Stimulated activated CD4-positive, alpha-beta T cell treated with anti-CD3 and anti-CD28 coated beads, Interleukin-4, amount 100 ng/mL, for 48 hours (primary cell): ENCODE measurements around the gene KRT8.
A peak's percentile ranks its signal among the peaks of the same experiment; 100 is the strongest.

ENCODE experiments used
- DNase-seq, 2 donors: peaks; one replicate each; pipeline ENCODE4 v3.0.0-alpha.2; 2020; ENCODE audit warnings: low read depth in 2 of 2

KRT8 gene

DNA sequence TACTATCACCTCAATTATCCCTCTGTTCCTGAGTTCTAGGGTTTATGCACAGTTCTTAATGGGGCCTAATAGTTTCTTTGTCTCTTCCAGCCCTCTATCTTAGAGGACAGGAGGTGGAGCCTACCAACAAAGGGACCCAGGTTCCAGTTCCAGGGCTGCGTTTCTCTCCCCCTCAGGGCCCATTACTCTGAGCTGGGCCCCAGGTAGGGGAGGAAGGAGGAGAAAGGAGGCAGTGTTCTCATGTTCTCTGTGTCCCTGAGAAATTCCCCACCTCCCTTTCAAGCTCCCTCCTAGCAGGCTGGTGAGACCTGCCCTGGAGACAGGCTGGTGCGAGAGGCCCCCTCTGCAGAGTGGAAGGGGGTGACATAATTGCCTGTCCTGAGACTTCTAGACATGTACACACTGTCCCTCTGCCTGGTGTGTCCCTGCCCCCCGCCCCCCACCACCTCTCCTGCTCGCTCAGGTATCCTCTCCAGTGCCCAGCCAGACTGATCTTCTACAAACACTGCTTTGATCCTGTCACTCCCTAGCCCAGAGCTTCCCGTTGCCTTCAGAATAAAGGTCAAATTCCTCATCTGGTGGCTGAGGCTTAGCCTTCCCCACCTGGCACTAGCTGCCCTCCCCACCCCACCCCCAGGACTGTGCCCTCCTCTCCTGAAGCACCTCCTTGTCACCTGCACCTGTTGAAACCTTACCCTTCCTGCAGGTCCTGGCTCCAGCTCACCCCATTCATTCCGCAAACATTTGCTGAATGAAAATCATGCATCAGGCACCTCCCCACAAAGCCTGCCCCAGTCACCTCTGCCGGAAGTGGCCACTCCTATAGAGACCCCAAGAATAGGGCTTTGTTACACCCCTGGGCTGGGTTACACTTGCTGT is 21.1 kb upstream of the KRT8 start:
- DNase-seq, result no peak

DNA sequence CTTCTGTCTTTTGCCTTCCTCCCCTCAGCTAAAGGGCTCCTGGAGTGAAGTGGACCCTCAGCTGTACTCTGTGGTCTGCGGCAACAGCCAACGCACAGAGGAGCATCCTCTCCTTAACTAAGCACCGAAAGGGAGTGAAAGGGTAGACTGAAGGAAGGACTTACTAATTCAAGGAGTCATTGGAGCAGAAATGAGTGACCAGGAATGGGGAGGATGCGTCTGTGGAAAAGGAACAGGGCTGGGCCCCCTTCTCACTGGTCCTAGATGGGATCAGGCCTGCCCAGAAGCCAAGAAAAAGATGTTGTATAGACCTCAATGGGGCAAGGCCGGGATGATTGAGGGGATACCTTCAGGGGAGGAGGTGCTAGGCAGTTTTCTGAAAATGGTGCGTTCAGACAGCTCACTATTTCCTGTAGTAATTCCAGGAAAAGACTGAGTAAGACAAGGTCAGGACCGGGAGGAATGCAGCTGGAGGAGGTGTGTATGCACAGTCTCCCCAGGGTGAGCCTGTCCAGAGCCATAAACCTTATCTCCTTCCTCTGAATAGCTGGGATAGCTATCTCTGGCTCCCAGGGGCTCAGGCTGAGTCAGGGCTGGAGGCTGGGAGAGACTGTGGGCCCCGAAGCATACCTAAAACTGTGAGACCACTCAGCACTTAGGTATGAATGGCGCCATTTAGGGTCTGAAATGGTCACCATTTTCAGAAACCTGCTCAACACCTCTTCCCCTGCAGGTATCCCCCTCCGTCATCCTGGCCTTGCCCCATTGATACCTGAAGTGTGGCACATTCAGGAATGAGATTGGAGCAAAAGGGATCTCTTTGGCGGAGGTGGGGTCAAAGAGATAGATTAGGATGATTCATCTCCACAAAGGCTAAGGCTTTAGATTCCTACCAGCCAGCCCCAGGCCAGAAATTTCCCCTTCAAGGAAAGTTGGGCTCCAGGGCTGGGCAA is 20.2 kb upstream of the KRT8 start:
- DNase-seq, result no peak

DNA sequence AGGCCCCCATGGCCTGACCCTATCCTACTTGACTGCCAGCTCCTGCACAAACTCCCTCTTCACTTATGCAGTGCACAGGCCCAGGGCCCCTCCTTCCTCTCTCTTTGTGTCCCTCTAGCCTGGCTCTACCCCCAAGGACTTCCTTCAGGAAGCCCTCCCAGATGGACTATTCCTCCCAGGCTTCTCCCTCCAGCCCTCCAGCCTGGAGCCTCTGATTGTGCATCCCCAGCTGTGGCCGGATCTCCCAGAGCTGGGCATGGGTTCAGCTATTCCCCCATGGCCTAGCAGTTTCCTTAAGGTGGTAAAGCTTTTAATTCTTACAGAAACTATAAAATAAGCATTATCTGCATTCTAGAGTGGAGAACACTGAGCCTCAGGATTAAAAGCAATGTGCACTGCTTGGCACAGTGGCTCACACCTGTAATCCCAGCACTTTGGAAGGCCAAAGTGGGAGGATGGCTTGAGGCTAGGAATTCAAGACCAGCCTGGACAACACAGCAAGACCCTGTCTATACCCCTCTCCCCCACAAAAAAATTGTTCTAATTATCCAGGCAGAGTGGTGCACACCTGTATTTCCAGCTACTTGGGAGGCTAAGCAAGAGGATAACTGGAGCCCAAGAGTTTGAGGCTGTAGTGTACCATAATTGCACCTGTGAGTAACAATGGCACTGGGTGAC is 16.8 kb upstream of the KRT8 start:
- DNase-seq, result no peak

DNA sequence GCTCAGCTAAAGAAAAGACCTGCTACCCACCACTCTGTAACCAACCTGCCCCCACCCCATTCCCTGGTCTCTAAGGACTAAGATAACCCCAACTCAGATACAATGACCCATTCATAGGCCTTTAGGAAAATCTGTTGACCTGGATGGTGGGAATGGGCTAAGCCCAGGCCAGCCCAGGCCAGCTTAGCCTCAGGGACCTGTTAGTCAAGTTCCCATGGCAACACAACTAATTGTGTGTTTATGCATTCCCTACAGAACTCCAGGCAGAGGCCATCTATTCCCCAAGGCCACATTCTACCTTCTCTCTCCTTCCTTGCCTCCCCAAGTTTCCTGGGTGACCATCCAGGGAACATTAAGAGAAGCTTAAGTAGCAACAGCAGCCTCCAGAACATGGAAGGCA is 16.1 kb upstream of the KRT8 start:
- no peak for DNase-seq

DNA sequence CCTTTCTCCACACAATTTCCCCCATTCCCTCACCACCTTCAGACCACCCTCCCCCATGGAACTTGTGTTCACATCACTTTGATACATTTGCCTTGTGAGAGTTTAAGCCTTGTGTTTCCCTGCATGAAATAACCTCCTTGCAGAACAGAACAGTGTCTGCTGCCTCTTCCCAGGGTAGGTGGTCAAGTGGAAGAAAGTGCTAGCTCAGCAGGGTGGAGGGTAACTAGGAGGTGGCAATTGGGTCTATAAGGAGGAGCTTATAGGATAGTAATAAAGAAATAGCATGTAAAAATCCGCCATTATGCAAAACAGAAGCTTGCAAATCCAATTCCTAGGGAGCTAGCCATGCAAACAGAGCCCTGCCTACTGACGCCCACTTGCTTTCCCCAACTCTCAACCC is 13.9 kb upstream of the KRT8 start:
- no peak for DNase-seq

DNA sequence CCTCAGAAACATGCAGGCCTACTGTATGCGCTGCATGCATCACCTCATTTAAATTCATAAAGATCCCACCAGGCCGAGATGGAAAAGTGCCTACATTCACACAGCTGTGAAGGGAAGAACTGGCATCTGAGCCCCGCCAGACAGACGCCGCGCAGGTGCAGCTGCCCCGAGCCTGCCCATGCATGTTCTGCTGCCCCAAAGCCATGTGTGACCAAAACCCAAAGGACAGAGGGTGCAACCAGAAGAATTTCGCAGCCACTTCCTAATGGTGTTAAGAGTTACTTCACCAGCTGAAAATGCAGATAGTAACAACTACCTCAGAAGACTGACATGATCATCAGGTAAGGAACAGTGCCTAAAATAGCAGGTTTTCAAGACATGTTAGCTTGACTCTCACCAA is 13.5 kb upstream of the KRT8 start:
- no peak for DNase-seq

DNA sequence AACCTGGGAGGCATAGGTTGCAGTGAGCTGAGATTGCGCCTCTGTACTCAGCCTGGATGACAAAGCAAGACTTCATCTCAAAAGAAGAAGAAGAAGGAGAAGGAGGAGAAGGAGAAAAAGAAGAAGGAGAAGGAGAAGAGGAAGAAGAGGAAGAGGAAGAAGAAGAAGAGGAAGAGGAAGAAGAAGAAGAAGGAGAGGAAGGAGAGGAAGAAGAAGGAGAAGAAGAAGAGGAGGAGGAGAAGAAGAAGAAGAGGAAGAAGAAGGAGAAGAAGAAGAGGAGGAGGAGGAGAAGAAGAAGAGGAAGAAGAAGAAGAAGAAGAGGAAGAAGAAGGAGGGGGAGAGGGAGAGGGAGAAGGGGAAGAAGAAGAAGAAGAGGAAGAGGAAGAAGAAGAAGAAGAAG is 12.9 kb upstream of the KRT8 start:
- DNase-seq, result no peak

DNA sequence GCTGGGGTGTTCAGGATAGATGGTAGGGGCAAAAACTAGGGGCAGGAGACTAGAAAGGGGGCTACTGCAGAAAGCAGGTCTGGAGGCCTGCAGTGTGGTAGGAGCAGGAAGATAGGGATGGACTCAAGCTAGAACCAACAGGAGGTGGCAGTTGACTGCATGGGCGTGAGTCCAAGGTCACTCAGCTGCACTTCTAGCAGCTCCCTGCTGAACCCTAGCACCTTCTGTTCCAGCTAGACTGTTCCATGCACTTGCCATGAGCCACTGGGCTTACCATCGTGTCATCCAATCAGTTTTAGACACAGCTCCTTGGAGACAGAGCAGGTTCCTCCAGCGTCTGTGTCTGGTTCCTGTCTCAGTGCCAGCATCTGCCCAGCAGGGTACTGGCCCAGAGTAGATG is 11.3 kb upstream of the KRT8 start:
- DNase-seq, result no peak

DNA sequence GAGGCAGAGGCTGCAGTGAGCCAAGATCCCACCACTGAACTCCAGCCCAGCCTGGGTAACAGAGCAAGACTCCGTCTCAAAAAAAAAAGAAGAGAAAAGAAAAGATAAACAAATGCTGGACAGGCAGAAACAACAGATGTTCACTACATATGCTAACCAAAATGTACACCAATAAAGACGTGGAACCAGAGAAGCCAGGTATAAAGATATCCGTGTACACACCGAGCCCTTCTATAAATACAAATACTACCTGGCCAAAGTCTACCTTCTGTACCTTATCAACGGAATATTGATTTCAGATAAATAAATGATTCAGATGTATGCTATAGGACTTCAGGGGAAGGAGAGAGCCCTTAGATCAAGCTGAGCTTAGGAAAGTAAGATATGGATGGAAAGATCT is 10.8 kb upstream of the KRT8 start:
- DNase-seq, result no peak

DNA sequence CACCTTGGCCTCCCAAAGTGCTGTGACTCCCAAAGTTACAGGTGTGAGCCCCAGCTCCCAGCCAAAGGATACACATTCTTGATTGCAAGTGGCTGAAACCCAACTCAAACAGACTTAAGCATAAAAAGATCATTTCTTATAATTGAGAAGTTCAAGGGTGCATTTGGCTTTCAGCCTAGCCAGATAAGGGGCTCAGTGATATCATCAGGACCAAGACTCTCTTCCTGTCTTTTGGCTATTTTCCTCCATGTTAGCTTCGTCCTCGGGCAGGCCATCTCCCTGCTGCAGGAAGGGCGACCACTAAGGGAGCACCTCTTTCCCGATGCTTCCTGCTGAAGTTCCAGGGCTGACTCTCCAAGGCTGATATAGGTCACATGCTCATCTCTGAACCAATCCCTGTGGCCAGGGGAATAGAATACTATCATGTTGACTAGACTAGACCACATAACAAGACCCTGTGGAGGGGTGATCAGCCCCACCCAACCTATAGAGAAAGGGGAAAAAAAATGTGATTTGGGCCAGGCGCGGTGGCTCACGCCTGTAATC is 9.8 kb upstream of the KRT8 start:
- DNase-seq, result no peak

DNA sequence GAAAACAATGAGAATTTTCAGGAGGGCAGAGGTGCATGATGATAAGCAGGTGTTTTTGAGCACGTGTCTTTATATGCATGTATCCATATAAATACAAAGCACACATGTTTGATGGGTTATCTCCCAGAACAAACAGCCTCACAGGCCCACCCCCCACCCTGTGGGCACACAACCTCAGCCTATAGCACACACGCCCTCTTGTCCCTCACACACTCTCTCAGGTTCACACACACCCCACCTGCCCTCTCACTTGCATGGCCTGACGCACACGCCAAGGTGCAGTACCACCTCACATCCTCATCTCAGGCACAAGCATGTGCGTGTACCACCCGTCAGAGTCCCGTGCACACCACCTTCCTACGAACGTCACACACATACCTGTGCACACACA is 8.6 kb upstream of the KRT8 start:
- no peak for DNase-seq

DNA sequence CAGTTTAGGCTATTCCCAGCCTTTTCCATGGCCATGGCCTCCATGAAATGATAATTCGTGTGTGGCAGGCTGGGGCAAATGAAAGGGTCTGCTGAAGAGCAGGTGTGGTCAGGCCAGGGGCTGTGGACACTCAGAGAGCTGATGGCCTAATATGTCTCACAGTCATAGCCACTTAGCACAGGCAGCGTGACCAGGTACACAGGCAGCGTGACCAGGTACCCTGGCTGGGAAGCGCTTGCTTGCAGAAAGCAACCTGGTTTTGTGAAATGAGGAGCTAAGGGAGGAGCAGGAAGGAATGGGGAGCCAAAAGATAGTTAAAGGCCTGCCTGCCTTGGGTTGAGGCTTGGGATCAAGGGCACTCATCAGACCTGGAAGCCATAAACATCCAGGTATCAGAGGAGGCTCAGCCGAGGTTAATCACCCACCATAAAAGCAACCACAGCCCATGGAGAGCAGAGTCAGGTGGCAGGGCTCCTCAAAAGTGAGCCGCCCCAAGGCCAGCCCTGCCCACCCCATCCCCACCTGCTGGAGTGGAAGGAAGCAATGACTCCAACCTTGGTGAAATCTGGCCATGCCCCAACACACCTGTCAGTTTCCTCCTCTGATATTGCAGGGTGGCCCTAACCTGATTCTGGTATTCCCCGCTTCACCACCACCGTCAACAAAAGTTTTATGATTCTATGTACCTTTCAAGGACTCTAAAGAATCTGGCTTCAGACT is 8.0 kb upstream of the KRT8 start:
- DNase-seq, result no peak

DNA sequence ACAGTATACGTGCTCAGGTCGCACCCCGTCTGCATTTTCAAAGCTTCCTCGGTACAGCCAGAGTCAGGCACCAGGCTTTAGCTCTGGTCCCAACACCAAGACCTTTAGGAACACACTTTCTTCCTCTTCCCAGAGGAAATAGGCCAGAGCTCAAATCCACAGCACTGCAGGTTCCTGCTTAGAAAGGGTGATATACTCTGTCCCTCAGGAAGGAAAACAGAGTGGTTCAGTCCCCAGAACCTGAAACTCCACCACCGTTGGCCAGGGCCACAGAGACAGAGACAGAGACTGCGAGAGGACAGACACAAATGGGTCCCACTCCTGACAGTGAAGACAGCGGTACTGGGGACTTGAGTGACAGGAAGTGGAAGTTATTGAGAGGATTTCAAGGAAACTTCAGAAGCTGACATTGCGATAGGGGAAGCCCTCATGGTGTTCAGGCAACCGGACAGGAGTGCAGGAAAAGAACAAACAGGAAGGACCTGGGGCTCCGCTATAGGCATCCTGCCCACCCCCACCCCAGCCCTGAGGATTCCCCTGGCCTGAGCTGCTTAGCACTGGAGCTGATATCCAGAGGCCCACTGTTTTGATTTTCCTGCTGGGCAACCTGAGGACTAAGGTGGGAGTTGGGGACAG is 5.5 kb upstream of the KRT8 start:
- DNase-seq, result no peak

DNA sequence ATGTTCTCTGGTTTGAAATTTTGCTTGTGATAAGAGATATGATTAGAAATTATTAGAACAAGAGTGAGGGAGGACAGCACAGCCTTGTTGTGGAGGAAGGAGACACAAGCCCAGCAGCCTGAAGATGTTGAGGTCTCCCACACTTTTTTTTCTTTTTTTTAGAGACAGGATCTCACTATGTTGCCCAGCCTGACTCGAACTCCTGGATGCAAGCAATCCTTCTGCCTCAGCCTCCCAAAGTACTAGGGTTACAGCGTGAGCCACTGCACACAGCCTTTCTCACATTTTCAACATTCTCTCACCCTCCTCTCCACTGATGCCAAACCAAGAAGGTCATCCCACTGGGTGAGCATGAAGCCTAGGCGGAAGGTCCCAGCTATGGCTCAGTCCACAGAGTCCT is 4.9 kb upstream of the KRT8 start:
- DNase-seq, result no peak

DNA sequence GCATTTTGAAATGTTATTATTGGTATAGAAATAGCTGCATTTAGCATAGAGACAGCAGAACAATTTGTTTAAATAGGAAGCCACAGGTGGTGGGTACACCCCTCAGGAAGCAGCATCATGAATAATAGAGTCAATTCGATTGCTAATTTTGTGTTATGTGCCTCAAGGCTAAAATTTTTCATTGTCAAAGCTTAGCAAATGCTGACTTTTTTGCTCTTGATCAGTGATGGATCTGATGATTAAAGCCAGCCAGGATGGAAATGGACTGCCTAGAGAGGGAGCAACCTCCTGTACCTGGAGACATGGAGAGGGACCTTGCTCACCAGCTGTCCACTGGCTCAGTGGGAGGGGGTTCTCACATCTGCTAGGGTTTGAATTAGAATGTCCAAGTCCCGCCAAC is 4.5 kb upstream of the KRT8 start:
- no peak for DNase-seq

DNA sequence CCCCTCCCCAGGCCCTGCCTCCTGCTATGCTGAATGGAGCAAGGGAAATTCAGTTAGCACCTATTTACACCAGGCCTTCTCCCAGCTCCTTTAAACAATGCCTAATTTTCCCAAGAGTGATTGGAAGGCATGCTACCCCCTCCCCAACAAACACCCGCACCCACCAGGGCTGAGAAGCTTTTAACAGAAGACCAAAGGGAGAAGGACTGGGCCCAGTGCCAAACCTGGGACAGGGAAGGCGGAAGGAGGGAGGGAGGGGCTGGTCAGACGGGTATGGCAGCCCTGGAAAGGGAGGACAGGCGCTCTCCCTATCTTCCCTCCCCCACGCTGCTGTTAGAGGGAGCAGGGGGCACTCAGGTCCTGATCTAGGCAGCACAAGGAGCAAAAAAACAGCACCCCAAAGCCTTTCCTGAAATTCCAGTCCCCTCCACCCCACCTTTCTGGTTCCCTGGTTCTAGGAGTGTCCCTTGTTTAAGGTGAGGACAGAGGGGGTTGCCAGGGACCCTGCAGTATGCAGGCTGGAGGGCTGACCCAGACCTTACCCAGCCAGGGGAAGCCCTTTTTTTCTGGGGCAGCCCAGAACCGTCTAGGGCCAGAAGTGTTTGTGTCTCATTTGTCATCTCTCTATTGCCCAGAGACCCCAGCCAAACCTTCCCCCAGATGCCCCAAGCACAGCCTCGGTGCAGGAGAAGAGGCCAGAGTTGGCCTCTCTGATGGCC is 2.4 kb upstream of the KRT8 start:
- no peak for DNase-seq

DNA sequence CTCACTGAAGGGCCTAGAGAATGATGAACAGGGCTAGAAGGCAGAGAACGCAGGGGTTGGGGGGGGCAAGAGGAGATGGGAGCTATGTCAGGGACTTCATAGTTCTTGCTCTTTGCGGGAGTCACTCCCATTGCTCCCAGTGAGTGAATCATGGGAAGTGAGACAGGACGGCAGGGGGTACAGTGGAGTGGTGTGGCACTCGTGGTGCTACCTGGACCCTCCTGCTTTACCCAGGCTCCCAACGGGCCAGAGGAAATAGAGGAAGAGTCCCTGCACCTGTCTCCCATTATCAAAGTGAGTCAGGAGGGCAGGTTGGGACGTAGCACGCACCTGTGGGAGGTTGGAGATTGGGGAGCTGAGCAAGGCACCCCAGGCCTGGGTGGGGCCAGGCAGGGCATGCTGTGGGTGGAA is 1.3 kb upstream of the KRT8 start:
- no peak for DNase-seq

DNA sequence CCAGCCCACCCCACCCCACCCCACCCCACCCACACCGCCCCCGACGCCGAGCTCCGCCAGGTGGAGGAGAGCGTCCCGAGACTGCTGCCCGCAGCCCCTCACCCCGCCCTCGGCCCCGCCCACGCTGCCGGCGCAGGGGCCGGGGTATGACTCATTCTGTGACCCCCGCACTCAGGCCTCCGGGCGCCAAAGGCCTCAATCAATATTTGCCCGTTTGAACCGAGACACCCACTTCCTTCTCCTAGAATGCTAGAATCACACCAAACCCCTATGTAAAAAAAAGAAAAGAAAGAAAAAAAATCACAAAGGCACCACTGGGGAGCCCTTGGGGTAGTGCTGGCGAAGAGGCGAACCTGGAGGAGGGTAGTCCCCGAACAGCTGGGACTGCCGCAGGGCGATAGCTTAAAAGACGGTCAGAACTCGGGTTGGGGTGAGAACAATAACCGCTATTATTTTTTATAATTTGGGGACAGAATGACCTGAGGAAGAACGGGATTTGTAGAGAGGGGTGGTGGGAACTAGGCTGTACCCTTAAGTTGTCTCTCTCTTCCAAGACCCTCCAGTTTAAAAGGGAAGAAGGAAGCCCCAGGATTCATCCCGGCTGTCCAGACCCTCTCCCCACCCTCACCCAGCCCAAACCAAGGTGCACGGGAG is 894 bp downstream of the KRT8 start:
- DNase-seq, result peak in 1 of 2 donors; percentile 6

DNA sequence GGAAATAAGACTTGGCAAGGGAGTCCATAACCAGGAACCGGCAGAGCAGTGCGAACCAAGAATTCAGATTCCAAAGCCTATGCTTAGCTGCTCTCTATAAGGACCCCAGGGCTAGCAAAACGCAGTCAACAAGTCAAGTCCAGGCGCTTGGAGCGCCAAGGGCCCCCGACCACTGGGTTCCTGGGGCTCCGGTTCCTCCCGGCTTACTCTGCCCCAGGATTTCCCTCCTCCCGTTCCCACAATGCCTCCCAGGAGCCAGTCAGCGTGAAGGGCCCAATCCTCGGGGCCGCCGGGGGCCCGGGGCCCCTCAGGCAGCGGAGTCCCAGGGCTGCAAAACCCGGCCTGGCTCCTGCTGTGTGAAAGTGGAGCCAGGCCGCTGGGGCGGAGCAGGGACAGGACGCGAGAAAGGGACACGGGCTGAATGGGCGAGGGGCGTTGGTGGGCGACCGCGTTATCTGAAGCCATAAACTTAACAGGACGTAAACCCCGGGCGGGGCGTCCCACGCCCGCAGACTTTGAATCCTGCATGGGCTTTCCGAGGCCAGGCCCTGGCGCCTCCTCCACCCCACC is 1.5 kb downstream of the KRT8 start:
- DNase-seq, result peak; percentile 40 to 43
